Cardiac fibroblast (primary cell): Measurements from ENCODE around the gene IFIT1.

Experiments
- DNase-seq, 2 donors: peaks; one replicate each; pipeline versions ENCODE4 v3.0.0 to v3.0.0-alpha.2; 2010; ENCODE audit warnings: low read depth in 2 of 2
- H3K4me3 ChIP-seq, 2 donors: replicated peaks in 1 of 2; 1 replicate in 1 of 2; 2 replicates in 1 of 2; pipeline ENCODE4 v1.5.1; 2011; ENCODE audit warnings: low read depth in 2 of 2, low read length in 2 of 2, mild to moderate bottlenecking in 2 of 2, moderate library complexity in 1 of 2
- CTCF ChIP-seq: IDR thresholded peaks from one replicate; pipeline ENCODE4 v1.5.1; 2011; ENCODE audit warnings: low read depth, mild to moderate bottlenecking, low read length, inconsistent platforms

The IFIT1 gene

DNA sequence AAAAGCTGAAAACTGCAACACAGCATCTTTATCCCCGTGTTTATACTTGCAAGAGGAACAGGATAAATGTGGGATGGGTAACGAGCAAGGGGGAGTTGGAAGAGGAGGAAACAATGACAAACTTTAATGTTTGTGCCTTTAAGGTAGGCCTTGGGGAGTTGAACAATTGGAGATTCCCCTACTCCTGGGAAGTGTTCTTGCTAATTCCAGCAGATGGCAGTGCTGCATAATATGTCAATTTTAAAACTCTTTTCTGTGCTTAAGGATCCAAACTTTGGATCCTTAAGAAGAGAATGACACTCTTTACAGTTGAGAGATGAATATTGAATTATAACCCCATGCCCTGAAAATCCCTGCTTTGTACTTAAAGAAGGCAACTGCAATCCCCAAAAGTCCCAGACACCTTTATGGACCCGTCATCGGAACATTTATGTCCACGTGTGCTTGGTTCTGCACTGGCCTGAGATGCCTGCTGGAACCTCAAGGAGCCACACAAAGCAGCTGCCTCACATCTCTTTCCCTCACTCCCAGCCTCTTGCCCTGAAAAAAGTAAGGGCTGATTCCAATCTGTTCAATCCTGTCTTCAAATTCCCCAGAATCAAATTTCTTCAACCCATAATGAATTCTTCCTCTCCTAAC is 33.9 kb downstream of the IFIT1 start:
- peak; percentile 82 for TF ChIP-seq CTCF

DNA sequence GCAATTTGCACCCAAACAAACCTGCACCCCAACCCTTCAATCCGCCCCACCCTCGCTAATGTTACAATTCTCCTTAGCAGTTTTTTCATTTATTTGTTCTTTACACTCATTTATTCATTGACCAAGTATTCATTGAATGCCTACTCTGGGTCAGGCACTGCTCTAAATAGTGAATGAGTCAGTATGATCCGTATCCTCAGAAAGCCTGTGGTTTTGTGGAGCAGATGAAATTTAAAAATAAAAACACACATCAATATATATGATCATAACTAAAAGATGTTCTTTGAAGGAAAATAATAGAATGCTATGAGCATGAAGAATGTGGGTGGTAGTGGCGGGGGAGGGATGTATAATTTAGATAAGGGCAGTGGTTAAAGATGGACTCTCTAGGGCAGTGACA is 35.2 kb downstream of the IFIT1 start:
- no peak overlapping the region for H3K4me3 ChIP-seq
- no peak for TF ChIP-seq CTCF
- DNase-seq = peak; percentile 48 to 90

More for the DNA sequence above, 33.9 kb downstream of the IFIT1 start:
- no peak overlapping the region for H3K4me3 ChIP-seq
- DNase-seq = peak; percentile 81 to 87

GRCh38 chr10:89428877-89429276 is 36.5 kb downstream of the IFIT1 start:
- no peak for TF ChIP-seq CTCF
- DNase-seq = peak in 1 of 2 donors; percentile 23

GRCh38 chr10:89431977-89432376 is 39.6 kb downstream of the IFIT1 start:
- no peak overlapping the region for H3K4me3 ChIP-seq
- TF ChIP-seq CTCF = no peak

More at GRCh38 chr10:89428877-89429276, 36.5 kb downstream of the IFIT1 start:
- no peak overlapping the region for H3K4me3 ChIP-seq

DNA sequence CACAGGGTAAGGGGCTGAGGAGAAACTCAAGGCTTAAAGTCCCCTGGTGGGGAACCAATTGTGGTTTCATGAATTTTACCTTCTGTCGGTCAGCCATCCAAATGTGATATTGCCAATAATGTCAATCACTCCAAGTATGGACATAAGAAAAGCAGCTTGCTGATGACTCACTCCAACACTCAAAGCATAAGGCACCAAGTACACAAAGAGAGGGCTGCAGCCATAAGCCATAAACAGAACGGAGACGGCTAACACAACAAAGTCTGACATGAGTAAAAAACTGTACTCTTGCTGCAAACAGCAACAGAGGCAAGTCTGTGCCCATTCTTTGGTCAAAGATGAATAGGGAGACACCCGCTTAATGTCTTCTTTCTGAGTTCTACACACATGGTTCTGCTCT is 46.1 kb downstream of the IFIT1 start:
- DNase-seq = no peak
- TF ChIP-seq CTCF = no peak
- no peak overlapping the region for H3K4me3 ChIP-seq

More at GRCh38 chr10:89431977-89432376, 39.6 kb downstream of the IFIT1 start:
- peak; percentile 72 to 86 for DNase-seq

DNA sequence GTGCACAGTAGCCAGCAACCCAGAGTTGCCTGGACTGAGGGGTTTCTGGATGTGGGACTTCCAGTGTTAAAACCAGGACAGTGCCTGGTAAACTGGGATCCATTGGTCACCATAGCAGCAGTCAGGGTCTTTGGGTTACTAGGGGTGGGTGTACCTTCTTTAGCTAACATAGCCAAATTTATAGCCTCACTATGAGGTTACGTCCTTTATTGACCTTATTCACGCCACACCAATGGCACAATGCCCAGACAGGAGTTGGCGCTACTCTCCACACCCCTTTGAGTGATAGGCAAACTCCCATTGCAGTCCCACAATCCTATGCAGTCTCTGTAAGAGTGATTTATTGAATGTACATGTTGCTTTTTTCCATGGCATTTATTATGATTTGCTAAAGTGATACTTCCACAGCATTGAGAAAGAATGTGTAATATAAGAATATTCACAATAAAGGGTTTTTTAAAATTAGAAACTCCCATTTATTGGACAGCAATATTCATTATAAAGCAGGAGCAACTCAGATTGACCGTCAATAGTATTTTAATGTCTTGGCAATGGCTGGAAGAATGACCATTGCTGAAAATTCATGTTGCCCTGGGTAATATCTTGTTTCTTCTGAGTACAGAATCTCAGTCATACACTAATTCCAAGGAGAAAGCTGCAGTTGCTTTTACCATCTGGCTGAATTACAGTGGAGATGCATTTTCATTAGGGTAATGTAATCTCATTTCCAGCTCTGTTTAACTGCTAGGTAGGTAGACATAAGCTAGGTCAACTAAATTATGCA is 48.0 kb downstream of the IFIT1 start:
- DNase-seq = no peak
- no peak overlapping the region for H3K4me3 ChIP-seq
- TF ChIP-seq CTCF = no peak
